NCI-H1694 treated with DMSO at 0.1 percent for 48 hours (cell line): ENCODE data around the gene IGLL5.
"Not testable (repeated sequence)": the region's sequence is repeated elsewhere in the genome, so short reads cannot be mapped to it uniquely, and the experiment has no call there.

Experiments
- DNase-seq: peaks from one replicate; lab custom pipeline; 2025; lab: John Stamatoyannopoulos, UW

Gene IGLL5

GRCh38 chr22:22884010-22884887 lies 3.4 kb upstream of the IGLL5 start:
- peak; percentile 69 for DNase-seq

GRCh38 chr22:22884888-22885840 lies 2.5 kb upstream of the IGLL5 start:
- DNase-seq = no peak

- no peak for DNase-seq
Measured at GRCh38 chr22:22886546-22886945, 1.1 kb upstream of the IGLL5 start.

- DNase-seq = no peak
Measured at GRCh38 chr22:22888571-22889353, 1.1 kb downstream of the IGLL5 start.

- DNase-seq = no peak
Measured at GRCh38 chr22:22890085-22890484, 2.5 kb downstream of the IGLL5 start.

GRCh38 chr22:22891139-22891621 lies 3.6 kb downstream of the IGLL5 start:
- DNase-seq = no peak

GRCh38 chr22:22892096-22893052 lies 4.8 kb downstream of the IGLL5 start:
- DNase-seq = no peak

GRCh38 chr22:22893077-22893805 lies 5.6 kb downstream of the IGLL5 start:
- no peak for DNase-seq

GRCh38 chr22:22893891-22894739 lies 6.5 kb downstream of the IGLL5 start:
- no peak for DNase-seq

GRCh38 chr22:22894740-22895731 lies 7.4 kb downstream of the IGLL5 start:
- no peak for DNase-seq

- no peak for DNase-seq
Measured at GRCh38 chr22:22895776-22896445, 8.3 kb downstream of the IGLL5 start.

GRCh38 chr22:22896601-22897000 lies 9.0 kb downstream of the IGLL5 start:
- DNase-seq = no peak

GRCh38 chr22:22897091-22897490 lies 9.5 kb downstream of the IGLL5 start:
- no peak for DNase-seq

- DNase-seq = no peak
Measured at GRCh38 chr22:22897947-22898346, 10.3 kb downstream of the IGLL5 start.

- not testable (repeated sequence) for DNase-seq
Measured at GRCh38 chr22:22898411-22898950, 10.9 kb downstream of the IGLL5 start.

- DNase-seq = not testable (repeated sequence)
Measured at GRCh38 chr22:22899342-22900080, 11.9 kb downstream of the IGLL5 start.
